ACHN (cell line): ENCODE data around the gene CRYGN.

Experiments used
- DNase-seq: peaks from one replicate; pipeline ENCODE4 v3.0.0-alpha.2; 2015
- in situ Hi-C: cut with HindIII; loops from 2 replicates; pipeline ENCODE4 v1.10.0; 2017; ENCODE audit warnings: low sequenced_read_pairs, low pct_ligation_motif_present, low pct_unique_long_range_greater_than_20kb

CRYGN gene

DNA sequence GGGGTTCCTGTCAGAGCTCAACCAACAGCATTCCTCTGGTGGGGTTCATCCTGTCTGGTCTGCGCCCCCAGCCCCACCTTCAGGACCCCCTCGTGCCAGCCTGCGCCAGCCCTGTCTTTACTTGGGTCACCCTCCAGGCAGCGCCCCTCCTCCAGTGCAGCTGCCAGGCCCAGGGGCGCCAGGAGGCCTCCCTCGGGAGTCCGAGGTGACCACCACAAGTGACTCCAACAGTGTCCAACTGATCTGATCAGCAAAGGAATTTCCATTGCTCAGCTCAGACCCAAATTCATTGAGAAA is 40.7 kb downstream of the CRYGN start:
- DNase-seq, result no peak
- in situ Hi-C loops, result no loop called here

DNA sequence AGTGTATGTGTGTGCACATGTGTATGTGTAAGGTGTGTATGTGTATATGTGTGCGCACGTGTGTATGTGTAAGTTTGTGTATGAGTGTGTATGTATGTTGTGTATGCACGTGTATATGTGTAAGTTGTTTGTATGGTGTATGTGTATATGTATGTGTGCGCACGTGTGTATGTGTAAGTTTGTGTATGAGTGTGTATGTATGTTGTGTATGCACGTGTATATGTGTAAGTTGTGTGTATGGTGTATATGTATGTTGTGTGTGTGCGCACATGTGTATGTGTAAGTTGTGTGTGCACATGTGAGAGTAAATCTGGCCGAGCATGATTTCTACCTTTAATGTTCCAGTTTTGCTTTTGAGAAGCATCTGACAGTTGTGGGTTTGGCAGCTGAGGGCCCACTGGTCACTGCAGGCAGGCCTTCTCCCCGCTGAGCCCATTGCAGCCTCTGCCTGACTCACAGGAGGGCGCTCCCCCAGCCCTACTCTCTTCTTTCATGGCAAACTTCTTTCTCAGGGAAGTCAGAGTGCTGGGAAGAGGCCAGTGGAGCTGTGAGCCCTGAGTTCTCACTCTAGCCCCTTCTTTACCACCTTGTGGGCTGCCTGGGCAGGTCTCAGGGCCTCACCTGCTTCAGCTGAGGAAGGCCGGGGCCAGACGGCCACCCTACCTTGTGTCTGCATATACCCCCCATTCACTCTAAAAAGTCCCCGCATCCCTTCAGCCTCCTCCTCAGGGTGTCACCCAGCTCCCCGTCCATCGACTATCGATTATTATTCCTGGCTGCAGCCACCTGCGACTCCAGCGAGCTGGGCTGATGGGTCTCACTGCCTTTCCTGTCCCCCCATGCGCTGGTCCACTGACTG is 41.3 kb downstream of the CRYGN start:
- no peak for DNase-seq
- in situ Hi-C loops, result no loop called here

DNA sequence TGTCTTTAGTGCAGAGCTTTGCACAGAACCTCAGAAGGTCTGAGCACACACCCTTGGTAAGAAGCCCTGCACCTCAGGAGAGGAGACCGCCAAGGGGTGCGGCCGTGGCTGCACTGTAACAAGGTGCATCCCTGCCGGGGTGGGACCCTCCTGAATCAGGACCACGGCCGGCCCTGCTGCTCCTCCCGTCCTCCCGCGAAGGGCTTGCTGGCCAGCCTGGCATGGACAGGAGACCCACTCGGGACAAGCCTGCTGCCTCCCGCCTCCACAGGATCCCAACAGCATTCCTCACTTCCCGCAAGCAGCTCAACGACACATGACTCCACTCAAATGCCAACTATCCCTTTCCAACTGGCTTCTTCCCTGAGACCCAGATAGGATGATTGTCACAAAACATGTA is 42.9 kb downstream of the CRYGN start:
- in situ Hi-C loops, result no loop called here
- DNase-seq, result no peak

DNA sequence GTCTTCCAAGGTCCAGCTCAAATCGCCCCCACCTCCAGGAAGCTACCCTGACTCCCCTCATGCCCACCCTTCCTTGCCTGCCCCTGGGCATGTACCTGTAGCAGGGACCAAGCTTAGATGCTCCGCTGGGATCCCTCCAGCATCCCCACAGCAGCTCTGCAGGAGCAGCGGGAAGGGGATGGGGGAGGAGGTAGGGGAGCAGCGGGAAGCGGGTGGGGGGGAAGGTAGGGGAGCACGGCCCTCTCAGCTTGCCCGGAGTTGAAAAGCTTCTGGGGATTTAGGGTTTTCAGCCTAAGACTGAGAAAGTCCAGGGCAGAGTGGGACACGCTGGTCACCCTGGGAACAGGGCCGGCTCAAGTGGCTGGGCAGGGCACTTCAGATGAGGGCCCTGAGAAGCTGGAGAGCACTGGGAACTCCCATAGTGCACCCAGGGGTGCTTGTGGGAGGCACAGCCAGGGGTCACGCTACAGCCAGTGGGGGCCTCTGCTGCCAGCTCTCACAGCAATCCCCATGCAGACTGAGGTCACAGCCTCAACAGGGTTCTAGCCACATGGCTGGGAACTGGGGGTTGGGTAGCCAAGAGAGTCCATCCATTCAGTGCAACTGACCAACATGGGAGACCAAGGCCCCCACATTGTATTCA is 43.5 kb downstream of the CRYGN start:
- in situ Hi-C loops, result no loop called here
- DNase-seq, result no peak

DNA sequence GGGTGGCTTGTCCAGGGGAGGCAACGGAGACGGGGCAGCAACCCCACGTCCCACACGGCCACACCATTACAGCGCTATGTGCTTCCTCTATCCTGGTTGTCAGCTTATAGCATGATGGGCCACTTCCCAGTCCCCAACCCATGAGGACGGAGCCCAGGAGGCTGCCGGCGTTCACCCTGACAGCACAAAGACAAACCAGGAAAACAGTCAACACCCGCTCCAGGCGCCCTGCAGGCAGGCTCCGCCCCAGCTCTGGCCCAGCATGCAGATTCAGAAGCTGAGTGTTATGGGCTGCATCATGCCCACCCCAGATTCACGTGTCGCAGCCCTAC is 44.9 kb downstream of the CRYGN start:
- DNase-seq, result no peak
- in situ Hi-C loops, result no loop called here

DNA sequence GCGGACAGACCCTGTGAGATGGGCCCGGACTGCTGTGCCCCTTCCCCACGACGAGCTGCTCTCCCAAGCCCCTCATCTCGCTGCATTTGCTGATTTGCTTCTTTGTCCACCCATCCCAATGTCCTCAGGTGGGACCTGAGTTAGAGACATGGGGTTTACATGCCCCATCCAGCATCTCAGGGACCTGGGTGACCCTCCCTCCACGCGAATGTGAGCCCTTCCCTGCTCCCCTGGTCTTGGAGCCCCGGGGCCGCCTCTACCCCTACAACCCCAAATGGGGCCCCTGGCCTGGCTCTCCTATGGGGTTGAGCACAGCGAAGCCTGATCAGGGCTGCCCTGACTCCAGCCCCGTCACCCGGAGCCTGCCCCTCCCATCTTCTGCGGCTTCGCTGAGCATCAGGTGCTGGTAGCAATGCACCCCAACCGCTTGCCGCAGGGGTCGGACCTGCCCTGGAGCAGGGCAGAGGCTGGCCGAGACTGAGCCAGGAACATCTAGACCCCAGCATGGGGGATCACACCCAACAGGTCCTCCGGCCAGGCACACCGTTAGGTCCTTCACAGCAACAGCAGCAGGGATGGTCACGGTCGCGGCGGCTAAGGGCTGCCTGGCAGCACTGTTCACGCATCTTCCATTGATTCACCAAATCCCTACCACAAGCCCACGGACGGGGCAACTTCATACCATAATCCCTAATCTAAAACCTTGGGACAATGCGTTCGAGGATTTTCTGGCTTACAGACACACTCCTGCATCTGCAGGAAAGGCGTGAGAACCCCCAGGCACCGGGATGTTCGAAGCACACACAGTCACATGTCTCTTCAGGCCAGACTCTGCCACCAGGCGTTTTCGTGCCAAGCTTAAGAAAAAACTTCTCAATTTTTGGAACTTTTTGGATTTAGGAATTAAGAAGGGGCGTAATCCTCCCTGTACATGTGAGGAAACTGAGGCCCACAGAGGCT is 45.6 kb downstream of the CRYGN start:
- in situ Hi-C loops, result no loop called here
- no peak for DNase-seq

DNA sequence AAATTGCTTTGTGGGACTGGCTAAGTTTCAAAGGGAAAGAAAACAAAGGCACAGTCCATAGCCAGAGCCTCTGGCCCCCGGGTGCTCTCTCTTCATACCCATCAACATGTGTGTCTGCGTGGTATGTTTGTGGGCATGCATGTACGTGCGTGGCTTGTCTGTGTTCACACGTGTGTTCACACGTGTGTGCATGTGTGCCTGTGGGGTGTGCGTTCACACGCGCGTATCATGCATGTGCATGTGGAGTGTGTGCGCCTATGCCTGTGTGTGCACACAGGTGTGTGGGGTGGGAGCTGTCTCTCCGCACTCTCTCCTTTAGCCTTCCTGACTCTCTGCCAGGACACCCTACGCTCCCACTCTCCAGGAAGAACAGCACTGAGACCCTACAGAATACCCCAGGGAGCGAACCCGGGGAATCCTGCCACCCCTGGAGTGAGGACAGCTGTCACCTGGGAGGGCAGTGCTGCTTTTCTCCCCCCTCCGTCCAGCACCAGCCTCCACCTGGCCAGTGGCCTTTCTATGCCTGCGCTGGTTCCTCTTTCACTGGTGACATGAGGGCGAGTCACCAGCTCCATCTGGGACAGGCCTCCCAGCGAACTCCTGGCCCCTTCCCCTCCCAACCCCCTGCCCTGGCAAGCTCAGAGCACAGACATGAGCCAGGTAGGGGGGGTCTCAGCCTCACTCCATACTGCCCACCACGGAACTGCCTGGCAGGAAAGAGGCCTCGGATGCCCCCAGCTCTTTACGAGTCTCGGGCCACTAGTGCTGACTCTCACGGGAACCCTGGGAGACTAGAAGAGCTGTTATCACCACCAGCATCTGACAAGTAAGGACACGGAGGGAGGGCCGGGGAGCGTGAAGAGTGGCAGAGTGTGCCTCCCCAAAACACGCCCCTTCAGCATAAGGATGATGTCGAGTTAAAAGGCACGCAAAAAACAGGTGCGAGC is 46.6 kb downstream of the CRYGN start:
- DNase-seq, result no peak

DNA sequence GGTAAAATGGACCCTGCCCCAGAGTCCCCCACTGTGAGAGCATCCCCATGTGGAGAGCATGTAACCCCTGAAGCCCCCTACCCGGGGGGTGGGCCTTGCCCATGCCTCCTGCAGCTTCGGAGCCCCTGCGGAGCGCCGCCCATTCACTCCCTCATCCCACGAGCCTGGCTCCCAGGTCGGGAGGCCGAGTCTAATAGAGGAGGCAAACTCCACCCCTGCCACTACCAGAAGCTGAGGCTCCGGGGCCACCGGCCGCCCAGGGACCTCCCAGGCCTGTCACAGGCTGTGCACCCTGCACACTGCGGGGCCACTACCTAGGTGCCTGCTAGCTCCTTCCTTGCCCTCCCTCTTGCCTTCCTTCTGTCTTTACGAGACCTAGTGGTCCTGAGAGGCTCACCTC is 47.5 kb downstream of the CRYGN start:
- no peak for DNase-seq
- in situ Hi-C loops, result no loop called here

More for the DNA sequence above, 46.6 kb downstream of the CRYGN start:
- in situ Hi-C loops, result no loop called here

DNA sequence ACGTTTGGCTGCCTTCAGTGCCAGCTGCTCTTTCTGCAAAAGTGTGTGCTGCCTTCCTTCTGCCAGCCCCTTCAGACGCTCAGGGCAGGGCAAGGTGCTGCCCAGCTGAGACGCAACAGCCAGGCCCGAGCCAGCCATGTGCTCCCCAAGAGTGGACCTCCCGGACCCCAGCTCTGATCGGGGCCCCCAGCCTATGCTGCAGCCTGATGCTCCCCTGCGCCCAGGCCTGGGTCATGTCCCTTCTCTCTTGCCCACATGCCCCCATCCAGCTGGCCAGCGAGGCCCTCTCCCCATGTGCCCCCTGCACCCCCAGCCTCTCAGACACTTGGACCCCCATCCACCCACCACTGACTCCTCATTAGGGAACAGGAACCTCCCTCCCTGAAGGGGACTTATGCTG is 47.9 kb downstream of the CRYGN start:
- in situ Hi-C loops, result no loop called here
- no peak for DNase-seq

DNA sequence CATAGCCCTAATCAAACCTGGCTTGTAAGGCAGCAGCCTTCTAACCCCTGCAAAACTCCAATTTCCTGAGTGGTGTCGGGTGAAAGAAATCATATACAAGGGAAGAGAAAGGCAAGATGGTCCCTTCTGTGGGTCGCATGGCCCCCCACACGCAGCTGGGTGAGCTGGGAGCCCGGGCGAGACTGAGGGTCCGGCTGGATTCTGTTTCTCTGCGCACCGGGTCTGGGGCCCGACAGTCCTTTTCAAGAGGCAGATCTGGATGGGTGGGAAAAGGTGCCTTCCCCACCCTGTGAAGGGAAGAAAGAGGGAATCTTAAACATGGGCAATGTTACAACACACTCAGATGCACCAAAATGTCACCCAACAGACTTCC is 48.6 kb downstream of the CRYGN start:
- no peak for DNase-seq
- in situ Hi-C loops, result no loop called here

DNA sequence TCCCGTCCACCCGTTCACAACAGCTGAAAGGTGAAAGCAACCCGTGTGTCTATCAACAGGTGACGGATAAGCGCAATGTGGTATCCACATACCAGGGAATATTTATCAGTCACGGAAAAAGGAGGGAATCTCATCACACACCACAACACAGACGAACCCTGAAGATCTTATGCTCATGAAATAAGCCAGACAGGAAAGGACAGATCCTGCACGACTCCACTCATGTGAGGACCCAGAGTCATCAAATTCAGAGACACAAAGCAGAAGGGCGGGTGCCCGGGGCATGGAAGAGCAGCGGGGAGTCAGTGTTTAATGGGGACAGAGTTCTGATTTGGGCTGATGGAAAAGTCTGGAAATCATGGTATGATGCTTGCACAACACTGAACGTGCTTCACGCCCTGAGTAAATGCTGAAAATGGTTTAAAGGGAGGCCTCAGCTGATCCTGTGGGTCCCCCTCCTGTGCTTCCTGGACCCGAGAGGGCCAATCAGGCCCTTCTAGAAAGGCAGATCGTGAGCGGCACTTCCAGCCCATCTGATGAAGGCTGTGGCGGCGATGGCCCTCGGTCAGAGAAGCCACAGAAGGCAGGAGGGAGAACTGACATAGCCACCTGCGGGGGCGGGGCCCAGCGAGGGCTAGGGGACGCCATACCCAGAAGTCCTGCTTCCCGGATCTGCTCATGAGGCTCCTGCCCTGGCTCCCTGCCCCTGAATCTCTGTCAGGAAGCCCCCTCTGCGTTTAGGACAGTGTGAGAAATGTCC is 49.2 kb downstream of the CRYGN start:
- in situ Hi-C loops, result no loop called here
- no peak for DNase-seq

DNA sequence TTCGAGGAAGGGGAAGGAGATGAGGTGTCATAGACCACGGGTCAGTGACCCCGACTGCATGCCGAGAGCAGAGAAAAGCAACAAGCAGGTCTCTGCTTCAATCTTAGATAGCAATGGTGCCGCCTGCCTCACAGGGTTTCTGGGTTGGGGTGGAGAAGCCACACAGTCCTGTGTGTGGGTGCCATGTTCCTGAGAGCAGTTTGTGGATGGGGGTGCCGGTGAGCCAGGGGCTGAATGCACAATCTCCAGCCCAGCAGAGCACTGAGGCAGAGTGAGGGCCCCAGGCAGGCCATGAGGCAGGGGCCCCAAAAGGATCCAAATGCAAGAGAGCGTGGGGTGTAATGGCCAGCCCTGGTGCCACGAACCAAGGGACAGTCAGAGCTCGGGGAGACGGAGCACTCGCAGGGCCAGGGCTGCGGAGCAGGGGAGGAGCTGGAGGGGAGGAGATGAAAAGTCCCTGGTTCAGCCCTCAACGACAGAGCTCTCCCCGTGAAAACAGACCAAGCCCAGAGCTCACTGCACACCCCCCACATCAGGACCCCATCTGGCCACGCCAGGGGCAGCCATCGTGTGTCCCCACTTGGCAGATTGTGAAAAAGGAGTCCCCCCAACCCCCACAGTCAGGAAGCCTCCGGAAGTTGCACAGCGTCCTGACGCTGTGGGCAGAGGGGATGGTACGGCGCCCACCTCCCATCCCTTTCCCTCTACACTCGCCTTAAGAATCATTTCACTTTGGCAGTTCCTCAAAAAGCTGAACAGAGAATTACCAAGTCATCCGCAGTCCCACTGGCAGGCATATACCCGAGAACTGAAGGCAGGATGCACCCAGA is 50.0 kb downstream of the CRYGN start:
- in situ Hi-C loops, result no loop called here
- no peak for DNase-seq

DNA sequence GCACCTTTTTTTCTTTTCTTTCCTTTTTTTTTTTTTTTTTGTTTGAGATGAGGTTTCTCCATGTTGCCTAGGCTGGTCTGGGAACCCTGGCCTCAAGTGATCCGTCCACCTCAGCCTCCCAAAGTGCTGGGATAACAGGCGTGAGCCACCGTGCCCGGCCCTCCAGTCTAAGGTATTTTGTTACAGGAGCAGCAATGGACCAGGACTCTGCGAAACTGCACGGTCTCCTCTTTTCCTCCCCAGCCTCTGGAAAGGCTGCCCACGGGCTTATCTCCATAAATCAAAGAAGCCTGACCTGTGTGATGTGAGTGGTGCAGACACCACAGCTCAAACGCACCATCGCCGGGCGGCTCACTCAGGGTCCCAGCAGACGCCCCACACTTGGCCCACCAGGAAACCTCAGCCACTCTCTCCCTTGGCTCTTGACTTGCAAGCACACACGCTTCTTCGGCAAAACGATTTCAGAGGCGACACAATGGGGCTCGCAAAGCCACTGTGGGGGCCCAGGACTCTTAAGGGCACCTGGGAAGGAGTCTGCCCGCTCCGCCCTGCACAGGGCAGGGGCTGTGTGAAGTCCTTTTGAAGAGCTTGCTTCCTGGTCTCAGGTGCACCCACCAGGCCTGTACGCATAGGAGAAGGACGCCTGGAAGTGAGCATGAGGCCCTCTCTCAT is 50.7 kb downstream of the CRYGN start:
- DNase-seq, result no peak
- in situ Hi-C loops, result no loop called here

DNA sequence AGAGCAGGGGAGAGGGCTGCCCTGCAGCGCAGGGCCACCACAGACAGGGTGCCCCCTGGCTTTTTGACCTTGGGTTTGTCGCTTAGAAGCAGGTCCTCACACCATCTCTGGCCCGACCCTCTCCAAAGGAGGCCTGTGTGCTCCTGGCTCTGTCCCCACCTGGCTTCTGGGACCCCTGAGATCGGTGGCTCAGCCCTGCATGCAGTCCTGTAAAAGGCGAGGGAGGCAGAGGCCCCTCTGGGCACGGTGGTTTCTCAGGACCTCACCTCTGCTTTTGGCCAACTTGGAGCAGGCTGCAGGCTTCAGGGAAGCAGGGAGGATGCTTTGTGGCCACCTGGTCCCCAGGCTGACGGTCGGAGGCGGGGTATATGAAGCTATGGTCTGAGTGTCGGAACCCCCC is 51.5 kb downstream of the CRYGN start:
- DNase-seq, result no peak
- in situ Hi-C loops, result no loop called here

DNA sequence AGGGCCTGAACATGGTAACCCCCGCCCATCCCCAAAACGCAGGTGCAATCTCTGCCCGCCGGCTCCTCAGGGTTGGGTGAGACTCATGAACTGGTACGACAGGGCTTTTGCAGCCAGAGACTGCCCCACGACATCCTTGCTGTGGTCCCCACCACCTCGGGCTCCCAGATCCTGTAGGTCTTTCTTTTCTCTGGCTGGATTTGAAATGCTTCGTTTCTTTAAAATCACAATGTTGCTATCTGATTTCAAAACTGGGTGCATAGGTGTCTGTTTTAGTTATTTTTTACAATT is 52.0 kb downstream of the CRYGN start:
- in situ Hi-C loops, result no loop called here
- no peak for DNase-seq

DNA sequence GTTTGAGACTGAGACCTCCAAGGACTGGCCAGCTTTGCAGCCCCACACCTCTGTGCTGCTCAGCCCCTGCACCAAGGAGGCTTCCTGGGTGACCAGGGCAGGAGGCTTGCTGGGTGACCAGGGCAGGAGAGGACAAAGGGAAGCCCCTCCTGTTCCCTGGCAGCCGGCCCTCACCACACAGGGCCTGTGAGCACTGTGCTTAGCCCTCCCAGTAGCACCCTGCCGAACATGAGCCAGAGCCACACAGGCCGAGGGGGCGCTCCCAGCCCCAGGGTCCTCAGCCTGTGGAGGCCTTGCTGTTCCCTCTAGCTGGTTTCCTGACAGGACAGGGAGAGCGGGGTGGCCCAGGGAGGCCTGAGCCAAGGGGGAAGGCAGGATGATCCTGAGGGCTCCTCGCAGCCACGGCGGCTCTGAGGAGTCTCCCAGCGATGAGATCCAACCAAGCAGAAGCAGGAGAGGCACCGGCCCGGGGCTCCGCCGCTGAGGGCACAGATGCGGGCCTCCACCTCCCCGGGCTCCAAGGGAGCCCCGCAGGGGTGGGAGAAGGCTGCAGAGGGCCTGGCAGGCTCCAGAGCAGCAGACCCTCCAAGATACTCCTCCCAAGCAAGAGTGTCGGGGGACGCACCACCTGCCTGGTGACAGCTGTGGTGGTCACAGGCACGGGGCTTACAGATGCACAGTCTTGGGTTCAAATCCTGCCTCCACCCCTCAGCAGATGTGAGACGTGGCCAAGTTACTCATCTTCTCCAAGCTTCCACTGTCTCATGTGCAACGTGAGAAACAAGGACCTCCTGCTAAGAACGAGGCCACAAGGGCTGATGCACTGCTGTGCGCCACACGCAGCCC is 52.6 kb downstream of the CRYGN start:
- in situ Hi-C loops, result no loop called here
- no peak for DNase-seq
